Stimulated activated CD8-positive, alpha-beta memory T cell treated with anti-CD3 and anti-CD28 coated beads, Interleukin-4, amount 100 ng/mL, for 4 hours (primary cell): Measurements from ENCODE around the gene LIPN.
"Not testable (repeated sequence)": the region's sequence is repeated elsewhere in the genome, so short reads cannot be mapped to it uniquely, and the experiment has no call there.

Source experiments
- DNase-seq, 2 donors: peaks; one replicate each; pipeline ENCODE4 v3.0.0-alpha.2; 2020; ENCODE audit warnings: low read depth in 2 of 2, low spot score in 1 of 2

LIPN gene

GRCh38 chr10:88759366-88760101, at the start of gene LIPN:
Gene LIPN, plus strand, starts transcription at chr10:88760020. Its CDS starts 1,386 bp downstream, at chr10:88761406.
- DNase-seq: no peak

- DNase-seq: no peak
Observed at GRCh38 chr10:88715517-88715916, 44.3 kb upstream of the LIPN start.

- DNase-seq: no peak
Observed at GRCh38 chr10:88721392-88721791, 38.4 kb upstream of the LIPN start.

DNA sequence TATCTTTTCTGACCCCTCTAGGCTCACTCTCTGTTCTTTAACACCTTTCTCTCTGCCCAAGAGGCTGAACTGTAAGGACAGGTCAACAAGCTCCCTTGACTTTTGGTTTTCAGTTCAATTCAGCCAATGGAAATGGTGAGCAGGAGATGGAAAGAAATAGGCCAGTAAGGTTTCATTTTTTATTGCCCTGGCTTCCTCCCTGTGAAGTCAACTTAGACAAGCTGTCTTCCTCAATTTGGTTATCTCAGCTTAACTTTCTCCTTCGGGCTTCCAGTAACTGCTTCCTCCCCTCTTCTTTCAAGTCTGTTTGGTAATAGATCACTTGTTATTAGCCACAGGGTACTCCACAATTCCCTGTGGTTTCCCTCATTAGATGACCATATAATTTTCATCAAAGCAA, 34.0 kb upstream of the LIPN start:
- no peak for DNase-seq

- no peak for DNase-seq
Observed at GRCh38 chr10:88728107-88728763, 31.6 kb upstream of the LIPN start.

GRCh38 chr10:88730864-88731263, 29.0 kb upstream of the LIPN start:
- DNase-seq: no peak

DNA sequence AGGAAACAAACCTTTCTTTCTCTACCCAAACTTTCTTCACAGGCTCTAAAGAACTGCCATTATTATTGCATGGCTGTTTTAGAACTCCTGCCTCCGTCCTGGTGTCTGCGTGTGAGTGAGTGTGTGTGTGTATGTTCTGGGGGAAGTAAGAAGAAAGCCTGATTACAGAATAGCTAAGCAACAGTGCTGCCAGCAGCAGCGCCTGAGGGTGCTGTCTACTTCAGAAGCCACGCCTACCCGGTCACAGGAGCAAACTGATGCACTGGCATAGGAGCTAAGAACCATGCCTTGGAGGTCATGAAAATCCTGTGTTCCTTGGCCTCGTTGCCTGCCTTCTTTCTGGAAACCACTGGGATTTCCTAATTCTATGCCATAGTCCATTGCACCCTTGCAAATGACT, 28.5 kb upstream of the LIPN start:
- DNase-seq: no peak

DNA sequence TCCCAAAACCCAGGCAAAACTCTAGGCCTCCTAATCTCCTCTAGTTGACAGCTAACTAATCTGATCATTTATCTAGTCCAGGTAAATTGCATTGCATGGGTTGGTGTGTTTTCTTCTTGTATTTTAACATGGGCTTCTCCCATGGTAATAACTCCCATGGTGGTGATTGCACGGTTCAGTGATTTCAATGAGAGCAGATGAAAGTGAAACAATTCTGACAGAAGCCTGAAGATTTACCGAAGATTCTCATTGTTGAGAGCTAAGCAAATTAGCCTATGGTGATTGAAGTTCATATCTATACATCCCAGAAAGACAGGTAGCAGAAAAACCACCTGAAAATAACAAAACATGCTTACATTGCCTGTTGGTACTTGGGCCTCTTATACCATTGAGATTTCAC, 26.6 kb upstream of the LIPN start:
- DNase-seq: no peak

DNA sequence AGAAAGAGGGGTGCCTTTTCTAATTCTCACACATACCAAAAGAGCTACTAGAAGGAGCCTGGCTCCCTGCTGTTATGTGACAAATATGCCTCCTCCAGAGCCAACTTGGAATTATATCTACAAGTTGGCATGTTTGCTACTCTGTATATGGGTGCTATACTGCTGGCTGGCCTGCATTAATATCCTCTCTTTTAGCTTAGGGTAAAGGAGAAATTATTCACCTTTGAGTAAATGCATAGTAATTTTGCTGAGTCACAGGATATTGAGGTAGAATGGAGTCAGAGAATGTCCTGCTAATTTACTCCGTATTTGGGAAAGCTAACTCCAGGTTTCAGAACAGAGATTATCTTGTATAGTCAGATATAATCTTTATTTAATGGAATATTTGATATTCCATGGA, 24.2 kb upstream of the LIPN start:
- no peak for DNase-seq

GRCh38 chr10:88741921-88742320, 17.9 kb upstream of the LIPN start:
- DNase-seq: not testable (repeated sequence)

DNA sequence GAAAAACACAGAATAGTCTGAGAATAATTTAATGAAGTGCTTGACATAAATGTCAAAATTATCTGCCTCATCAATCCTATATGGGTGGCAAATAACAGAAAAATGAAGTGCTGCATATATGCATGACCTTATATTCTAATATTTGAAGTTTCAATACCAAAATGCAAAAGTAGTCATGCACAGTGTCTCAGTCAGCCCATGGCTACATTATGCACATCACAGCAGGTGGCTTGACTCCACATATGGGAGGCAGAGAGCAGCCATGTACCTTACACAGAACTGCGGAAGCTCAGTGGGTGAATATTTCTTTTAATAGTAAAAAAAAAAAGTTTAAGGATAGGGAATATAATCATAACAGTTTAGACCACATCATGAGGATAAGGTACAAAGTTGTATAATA, 17.4 kb upstream of the LIPN start:
- no peak for DNase-seq

DNA sequence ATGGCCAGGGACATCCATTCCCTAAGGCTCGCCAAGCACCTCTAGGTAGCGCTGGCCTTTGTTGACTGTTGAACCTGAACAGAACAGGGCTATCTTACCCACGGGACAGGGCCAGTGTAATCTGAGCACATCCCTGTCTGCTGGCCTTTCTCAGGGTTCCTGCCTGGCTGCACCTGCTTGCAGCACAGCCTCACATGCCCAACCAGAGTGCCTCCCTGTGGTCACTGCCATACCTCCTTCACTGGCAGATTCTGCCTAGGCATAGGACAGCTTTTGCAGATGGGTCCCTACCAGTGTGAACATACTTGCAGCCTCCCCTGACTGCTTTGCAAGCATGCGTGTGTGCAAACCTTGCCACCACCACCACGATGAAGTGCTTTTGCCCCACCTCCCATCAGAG, 15.8 kb upstream of the LIPN start:
- no peak for DNase-seq

DNA sequence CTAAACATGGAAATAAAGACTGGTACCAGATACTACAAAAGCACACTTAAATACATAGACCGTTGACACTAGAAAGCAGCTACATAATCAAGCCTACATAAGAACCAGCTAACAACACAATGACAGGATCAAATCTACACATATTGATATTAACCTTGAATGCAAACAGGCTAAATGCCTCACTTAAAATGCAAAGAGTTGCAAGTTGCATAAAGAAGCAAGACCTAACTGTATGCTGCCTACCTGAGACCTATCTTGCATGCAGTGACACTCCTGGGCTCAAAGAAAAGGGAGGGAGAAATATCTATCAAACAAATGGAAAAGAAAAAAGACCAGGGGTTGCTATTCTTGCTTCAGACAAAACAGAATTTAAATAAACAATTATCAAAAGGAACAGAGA, 14.2 kb upstream of the LIPN start:
- no peak for DNase-seq

DNA sequence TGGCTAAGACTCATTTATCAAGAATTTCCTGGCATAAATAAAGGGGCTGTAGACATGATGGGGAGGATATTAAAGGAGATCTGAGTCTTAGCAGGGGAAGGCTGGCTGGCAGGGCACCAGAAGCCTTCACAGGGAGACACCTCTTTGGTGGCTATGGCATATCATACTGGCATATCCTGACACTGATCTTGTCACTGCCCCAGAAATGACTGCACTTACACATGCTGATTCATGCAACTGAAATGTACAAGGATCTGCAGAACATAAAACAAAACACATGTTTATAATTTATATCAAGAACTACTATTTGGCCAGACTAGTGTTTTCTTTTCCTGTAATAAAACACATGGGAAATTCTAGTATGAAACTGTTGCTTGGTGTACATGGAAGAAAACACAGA, 5.5 kb upstream of the LIPN start:
- no peak for DNase-seq

DNA sequence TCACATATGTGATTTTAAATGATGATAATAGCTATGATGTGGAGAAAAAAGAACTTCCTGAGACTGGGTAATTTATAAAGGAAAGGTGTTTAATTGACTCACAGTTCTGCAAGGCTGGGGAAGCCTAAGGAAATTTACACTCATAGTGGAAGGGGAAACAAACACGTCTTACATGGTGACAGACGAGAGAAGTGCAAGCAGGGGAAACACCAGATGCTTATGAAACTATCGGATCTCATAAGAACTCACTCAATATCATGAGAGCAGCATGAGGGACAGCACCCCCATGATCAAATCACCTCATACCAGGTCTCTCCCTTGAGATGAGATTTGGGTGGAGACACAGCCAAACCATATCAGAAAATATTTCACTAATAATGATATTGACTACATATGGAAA, 4.1 kb upstream of the LIPN start:
- no peak for DNase-seq

DNA sequence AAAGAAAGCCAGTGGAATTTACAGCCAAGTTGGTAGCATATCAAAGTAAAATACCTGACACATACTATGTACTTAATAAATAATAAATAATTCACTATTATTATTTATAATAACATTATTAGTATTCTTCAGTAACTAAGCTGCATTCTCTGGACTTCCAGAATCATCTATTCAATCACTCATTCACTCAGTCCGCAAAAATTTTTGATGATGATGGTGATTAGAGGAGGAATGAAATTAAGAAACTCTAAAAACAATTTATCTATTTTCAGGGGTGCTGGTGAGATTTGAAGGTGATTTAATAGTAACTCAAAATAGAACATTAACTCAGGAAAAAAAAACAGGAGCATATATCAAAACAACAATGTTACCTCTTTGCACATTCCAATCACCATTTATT, 3.2 kb upstream of the LIPN start:
- no peak for DNase-seq

DNA sequence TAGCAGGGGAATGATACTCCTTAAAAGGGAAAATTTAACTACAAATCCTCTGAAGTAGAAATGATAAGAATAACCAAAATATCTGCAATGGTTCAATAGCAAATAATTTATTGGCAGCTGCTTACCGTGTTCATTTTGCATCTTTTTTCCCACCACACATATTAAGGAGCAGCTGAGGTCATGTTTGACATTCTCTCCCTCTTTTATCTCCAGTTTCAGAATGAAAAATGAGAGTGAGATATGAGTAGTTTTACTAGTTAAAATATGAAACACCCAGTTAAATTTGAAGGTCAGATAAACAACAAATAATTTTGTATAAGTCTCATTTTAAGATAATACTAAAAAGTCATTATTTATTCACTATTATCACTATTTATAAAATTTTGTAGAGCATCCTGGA, 3.1 kb downstream of the LIPN start:
- no peak for DNase-seq

DNA sequence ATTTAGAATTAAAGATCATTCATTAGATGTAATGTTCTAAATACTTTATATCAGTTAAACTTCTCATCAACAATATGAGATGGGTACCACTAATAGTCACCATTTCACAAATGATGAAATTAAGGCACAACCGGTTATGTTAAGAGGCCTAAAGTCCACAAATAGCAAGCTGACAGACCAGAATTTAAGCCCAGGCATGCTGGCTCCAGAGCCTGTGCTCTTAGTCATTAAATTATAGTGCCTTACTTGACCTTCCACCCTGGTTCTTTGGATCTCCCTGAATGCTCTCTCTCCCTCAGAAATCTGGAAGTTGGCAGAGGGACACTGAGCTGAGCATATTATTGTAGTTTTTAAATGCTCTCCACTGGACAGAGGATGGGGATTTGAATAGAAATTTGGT, 3.6 kb downstream of the LIPN start:
- no peak for DNase-seq

DNA sequence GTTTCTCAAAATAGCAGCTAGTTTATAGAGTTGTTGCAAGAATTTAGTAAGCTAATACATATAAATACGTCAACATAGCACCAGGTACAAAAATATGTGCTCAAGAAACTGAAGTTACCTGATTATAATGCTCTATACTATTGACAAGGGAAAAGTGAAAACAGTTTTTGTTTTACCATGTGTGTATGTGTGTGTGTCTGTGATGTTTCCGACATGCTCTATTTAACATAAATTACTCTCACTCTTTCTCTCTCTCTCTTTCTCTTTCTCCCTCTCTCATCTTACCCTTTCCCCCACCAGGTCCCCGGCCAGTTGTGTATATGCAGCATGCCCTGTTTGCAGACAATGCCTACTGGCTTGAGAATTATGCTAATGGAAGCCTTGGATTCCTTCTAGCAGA, 4.3 kb downstream of the LIPN start:
- DNase-seq: no peak

DNA sequence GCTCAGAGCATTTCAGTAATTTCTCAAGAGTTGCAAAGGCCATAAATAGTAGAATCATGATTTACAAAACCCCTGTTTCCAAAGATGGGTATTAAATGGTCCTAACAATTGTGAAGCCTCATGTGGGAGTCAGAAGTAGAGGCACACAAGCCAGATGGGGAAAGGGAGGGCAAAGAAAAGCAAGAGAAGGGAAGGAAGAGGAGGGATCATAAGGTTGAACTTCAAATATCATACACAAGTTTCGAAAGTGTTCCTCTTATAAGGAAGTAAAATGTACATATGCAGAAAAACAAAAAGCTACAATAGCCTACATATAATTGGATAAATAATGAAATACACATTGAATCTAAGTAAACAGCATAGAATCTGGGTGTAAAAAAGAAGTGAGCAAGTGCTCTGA, 6.0 kb downstream of the LIPN start:
- DNase-seq: no peak

- DNase-seq: no peak
Observed at GRCh38 chr10:88769384-88769783, 9.6 kb downstream of the LIPN start.

DNA sequence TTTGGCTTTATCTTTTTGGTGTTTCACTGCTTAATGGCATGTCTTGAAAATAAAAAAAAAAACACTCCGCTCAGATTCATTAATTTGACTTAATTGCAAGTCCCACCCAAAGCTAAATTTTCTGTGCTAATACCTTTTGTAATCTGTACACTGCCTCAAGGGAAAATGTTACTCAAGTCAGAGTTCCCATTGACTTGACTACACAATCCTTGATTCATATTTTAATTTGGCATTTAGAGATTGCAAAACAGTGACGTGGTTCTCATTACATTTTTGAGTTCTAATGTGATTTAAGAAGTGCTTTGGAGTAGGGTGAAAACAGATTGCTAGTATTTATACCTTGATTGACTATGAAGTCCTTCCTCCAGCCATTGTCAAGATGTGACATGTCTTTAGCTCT, 21.4 kb downstream of the LIPN start:
- no peak for DNase-seq

- DNase-seq: no peak
Observed at GRCh38 chr10:88782222-88782621, 22.4 kb downstream of the LIPN start.
